GM23338 (cell line): ENCODE data around the gene ZNF532. TPM values are rescaled to one million over a fixed set of nuclear protein-coding genes. Genes with fewer than 3 reads are reported as not detected.

ENCODE experiments used
- ATAC-seq: fragments of 200-7000 bp; cut with Tn5 transposase; 3 replicates; pipeline ENCODE4 v1.9.1; 2020
- DNase-seq: peaks from one replicate; pipeline ENCODE4 v3.0.0-alpha.2; 2015; ENCODE audit warnings: low spot score
- H2AFZ ChIP-seq: fragments of 200-600 bp; sonication (generic); 2 replicates; pipeline ENCODE4 v1.8.0; 2016; ENCODE audit warnings: antibody characterized with exemption, mild to moderate bottlenecking, moderate library complexity
- H3F3A ChIP-seq: fragments of 200-600 bp; sonication (generic); replicated peaks from 2 replicates; pipeline ENCODE4 v1.8.0; 2017; ENCODE audit warnings: antibody characterized with exemption, mixed run types, low read depth
- H3K27ac ChIP-seq: fragments of 200-600 bp; sonication (generic); 2 replicates; pipeline ENCODE4 v1.6.1; 2016; ENCODE audit warnings: low read depth
- H3K27me3 ChIP-seq: fragments of 200-600 bp; sonication (generic); 2 replicates; pipeline ENCODE4 v1.8.0; 2016; ENCODE audit warnings: mild to moderate bottlenecking, mixed run types, moderate library complexity; ENCODE audit not compliant: insufficient read depth
- H3K36me3 ChIP-seq: fragments of 200-600 bp; sonication (generic); 2 replicates; pipeline ENCODE4 v1.8.0; 2016; ENCODE audit warnings: mild to moderate bottlenecking; ENCODE audit not compliant: insufficient read depth
- H3K4me1 ChIP-seq: fragments of 200-600 bp; sonication (generic); 2 replicates; pipeline ENCODE4 v1.8.0; 2016; ENCODE audit warnings: mild to moderate bottlenecking, moderate library complexity; ENCODE audit not compliant: insufficient read depth
- H3K4me2 ChIP-seq: fragments of 200-600 bp; sonication (generic); 2 replicates; pipeline ENCODE4 v1.7.1; 2017; ENCODE audit warnings: mixed run types
- H3K4me3 ChIP-seq: fragments of 200-600 bp; sonication (generic); 2 replicates; pipeline ENCODE4 v1.6.1; 2016; ENCODE audit warnings: mixed run types
- H3K79me2 ChIP-seq: fragments of 200-600 bp; sonication (generic); replicated peaks from 2 replicates; pipeline ENCODE4 v1.8.0; 2017; ENCODE audit warnings: mild to moderate bottlenecking; ENCODE audit not compliant: insufficient read depth
- H3K9me2 ChIP-seq: fragments of 200-600 bp; sonication (generic); 2 replicates; pipeline ENCODE4 v1.8.0; 2017; ENCODE audit not compliant: insufficient read depth
- H4K20me1 ChIP-seq: fragments of 200-600 bp; sonication (generic); replicated peaks from 2 replicates; pipeline ENCODE4 v1.8.0; 2017; ENCODE audit warnings: mild to moderate bottlenecking; ENCODE audit not compliant: insufficient read depth
- H3K27ac Mint-ChIP-seq: 2 replicates; pipeline ENCODE4 v1.8.0; 2020; ENCODE audit warnings: inconsistent platforms, mild to moderate bottlenecking, moderate library complexity, mixed read lengths
- H3K27me3 Mint-ChIP-seq: 3 replicates; pipeline ENCODE4 v1.8.0; 2022; ENCODE audit warnings: low read depth, mild to moderate bottlenecking, moderate library complexity, mixed read lengths, inconsistent platforms; ENCODE audit not compliant: insufficient read depth, poor library complexity
- H3K36me3 Mint-ChIP-seq: 3 replicates; pipeline ENCODE4 v1.8.0; 2021; ENCODE audit warnings: low read depth, mild to moderate bottlenecking, inconsistent platforms, moderate library complexity, mixed read lengths
- H3K4me1 Mint-ChIP-seq: 3 replicates; pipeline ENCODE4 v1.8.0; 2020; ENCODE audit warnings: mild to moderate bottlenecking, inconsistent platforms, mixed read lengths
- H3K4me3 Mint-ChIP-seq: 3 replicates; pipeline ENCODE4 v1.8.0; 2021; ENCODE audit warnings: moderate library complexity, mild to moderate bottlenecking, inconsistent platforms, mixed read lengths
- H3K9me3 Mint-ChIP-seq: 3 replicates; pipeline ENCODE4 v1.8.0; 2020; ENCODE audit warnings: moderate library complexity, mild to moderate bottlenecking, inconsistent platforms, mixed read lengths
- CREB1 ChIP-seq: fragments of 250-450 bp; sonication (Bioruptor Pico); IDR thresholded peaks from 2 replicates; pipeline ENCODE4 v1.5.0; 2020; ENCODE audit warnings: low read depth, mild to moderate bottlenecking, moderate library complexity
- NANOG ChIP-seq: IDR thresholded peaks from 2 replicates; pipeline ENCODE4 v1.6.1; 2016; ENCODE audit warnings: antibody characterized with exemption, borderline replicate concordance
- POLR2AphosphoS5 ChIP-seq: IDR thresholded peaks from 2 replicates; pipeline ENCODE4 v1.6.1; 2016; ENCODE audit warnings: antibody characterized with exemption, low read depth
- STAT1 ChIP-seq: IDR thresholded peaks from one replicate; pipeline ENCODE4 v1.6.1; 2016; ENCODE audit warnings: antibody characterized with exemption; ENCODE audit not compliant: unreplicated experiment
- ZNF114 ChIP-seq: fragments of 250-450 bp; sonication (Bioruptor Pico); IDR thresholded peaks from 2 replicates; pipeline ENCODE4 v1.5.0; 2020; ENCODE audit warnings: mild to moderate bottlenecking, moderate library complexity
- ZNF331 ChIP-seq: fragments of 250-450 bp; sonication (Bioruptor Pico); IDR thresholded peaks from 2 replicates; pipeline ENCODE4 v1.5.0; 2020; ENCODE audit warnings: low read depth, mild to moderate bottlenecking, moderate library complexity
- polyA plus RNA-seq: library from polyadenylated mRNA; unstranded; fragments of >200 nt; fragmentation: Nextera tagmentation; extraction: Ambion mirVana; gene quantifications from 2 replicates; pipeline ENCODE4 v1.2.1, GENCODE V29; 2016
- total RNA-seq: library from RNA; depleted of rRNA; stranded (reverse); fragments of >200 nt; shearing (Covaris generic); gene quantifications from 2 replicates; pipeline ENCODE4 v1.2.3, GENCODE V29; 2014
- TF ChIP-seq, protein P1 (sequence below): fragments of 250-450 bp; sonication (Bioruptor Pico); IDR thresholded peaks from 2 replicates; pipeline ENCODE4 v1.5.0; 2020; ENCODE audit warnings: mild to moderate bottlenecking, moderate library complexity
- TF ChIP-seq, protein P2 (sequence below): IDR thresholded peaks from one replicate; pipeline ENCODE4 v1.6.1; 2018; ENCODE audit warnings: antibody characterized with exemption; ENCODE audit not compliant: unreplicated experiment
- TF ChIP-seq, protein P3 (sequence below): IDR thresholded peaks from 2 replicates; pipeline ENCODE4 v1.6.1; 2016; ENCODE audit warnings: antibody characterized with exemption

The ZNF532 gene
- total and polyA plus RNA-seq, 2 experiments from 2014 or later = 51.5 to 225 TPM

DNA sequence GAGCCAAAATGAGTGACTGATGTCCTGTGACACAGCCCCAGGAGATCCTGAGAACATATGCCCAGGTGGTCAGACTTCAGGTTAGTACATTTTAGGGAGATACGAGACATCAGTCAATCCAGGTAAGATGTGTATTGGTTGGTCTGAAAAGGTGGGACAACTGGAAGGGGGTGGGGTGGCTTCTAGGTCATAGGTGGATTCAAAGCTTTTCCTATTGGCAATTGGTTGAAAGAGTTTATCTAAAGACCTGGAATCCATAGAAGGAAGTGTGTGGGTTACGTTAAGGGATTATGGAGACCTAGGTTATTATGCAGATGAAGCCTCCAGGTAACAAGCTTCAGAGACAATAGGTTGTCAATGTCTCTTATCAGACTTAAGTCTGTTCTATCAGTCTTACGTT lies 136.5 kb downstream of the ZNF532 start (continued):
- TF ChIP-seq, protein P1, sequence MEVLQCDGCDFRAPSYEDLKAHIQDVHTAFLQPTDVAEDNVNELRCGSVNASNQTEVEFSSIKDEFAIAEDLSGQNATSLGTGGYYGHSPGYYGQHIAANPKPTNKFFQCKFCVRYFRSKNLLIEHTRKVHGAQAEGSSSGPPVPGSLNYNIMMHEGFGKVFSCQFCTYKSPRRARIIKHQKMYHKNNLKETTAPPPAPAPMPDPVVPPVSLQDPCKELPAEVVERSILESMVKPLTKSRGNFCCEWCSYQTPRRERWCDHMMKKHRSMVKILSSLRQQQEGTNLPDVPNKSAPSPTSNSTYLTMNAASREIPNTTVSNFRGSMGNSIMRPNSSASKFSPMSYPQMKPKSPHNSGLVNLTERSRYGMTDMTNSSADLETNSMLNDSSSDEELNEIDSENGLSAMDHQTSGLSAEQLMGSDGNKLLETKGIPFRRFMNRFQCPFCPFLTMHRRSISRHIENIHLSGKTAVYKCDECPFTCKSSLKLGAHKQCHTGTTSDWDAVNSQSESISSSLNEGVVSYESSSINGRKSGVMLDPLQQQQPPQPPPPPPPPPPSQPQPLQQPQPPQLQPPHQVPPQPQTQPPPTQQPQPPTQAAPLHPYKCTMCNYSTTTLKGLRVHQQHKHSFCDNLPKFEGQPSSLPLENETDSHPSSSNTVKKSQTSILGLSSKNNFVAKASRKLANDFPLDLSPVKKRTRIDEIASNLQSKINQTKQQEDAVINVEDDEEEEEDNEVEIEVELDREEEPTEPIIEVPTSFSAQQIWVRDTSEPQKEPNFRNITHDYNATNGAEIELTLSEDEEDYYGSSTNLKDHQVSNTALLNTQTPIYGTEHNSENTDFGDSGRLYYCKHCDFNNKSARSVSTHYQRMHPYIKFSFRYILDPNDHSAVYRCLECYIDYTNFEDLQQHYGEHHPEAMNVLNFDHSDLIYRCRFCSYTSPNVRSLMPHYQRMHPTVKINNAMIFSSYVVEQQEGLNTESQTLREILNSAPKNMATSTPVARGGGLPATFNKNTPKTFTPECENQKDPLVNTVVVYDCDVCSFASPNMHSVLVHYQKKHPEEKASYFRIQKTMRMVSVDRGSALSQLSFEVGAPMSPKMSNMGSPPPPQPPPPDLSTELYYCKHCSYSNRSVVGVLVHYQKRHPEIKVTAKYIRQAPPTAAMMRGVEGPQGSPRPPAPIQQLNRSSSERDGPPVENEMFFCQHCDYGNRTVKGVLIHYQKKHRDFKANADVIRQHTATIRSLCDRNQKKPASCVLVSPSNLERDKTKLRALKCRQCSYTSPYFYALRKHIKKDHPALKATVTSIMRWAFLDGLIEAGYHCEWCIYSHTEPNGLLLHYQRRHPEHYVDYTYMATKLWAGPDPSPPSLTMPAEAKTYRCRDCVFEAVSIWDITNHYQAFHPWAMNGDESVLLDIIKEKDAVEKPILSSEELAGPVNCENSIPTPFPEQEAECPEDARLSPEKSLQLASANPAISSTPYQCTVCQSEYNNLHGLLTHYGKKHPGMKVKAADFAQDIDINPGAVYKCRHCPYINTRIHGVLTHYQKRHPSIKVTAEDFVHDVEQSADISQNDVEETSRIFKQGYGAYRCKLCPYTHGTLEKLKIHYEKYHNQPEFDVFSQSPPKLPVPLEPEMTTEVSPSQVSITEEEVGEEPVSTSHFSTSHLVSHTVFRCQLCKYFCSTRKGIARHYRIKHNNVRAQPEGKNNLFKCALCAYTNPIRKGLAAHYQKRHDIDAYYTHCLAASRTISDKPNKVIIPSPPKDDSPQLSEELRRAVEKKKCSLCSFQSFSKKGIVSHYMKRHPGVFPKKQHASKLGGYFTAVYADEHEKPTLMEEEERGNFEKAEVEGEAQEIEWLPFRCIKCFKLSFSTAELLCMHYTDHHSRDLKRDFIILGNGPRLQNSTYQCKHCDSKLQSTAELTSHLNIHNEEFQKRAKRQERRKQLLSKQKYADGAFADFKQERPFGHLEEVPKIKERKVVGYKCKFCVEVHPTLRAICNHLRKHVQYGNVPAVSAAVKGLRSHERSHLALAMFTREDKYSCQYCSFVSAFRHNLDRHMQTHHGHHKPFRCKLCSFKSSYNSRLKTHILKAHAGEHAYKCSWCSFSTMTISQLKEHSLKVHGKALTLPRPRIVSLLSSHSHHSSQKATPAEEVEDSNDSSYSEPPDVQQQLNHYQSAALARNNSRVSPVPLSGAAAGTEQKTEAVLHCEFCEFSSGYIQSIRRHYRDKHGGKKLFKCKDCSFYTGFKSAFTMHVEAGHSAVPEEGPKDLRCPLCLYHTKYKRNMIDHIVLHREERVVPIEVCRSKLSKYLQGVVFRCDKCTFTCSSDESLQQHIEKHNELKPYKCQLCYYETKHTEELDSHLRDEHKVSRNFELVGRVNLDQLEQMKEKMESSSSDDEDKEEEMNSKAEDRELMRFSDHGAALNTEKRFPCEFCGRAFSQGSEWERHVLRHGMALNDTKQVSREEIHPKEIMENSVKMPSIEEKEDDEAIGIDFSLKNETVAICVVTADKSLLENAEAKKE (CRISPR knock-in tag) = no peak
- TF ChIP-seq NANOG = no peak
- no peak for TF ChIP-seq CREB1 (CRISPR knock-in tag)
- TF ChIP-seq STAT1 = no peak
- no peak for TF ChIP-seq POLR2AphosphoS5

DNA sequence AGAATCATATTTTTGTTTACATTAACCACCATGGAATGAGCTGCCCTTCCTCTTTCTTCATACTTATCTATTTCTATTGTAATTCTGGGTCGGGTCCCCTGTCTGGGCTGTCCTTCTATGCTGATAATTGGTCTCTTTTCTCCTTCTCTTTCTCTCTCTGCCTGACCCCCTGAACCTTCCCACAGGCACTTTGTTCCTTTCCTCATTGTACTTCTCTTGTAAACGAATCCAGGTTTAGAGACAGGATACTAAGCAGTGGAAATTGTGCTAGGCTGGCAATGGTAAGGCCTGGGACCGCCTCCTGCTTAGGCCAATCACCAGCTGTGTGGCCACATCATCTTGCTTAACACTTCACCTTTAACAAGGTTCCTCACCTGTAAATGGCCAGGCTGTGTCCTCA lies 137.0 kb downstream of the ZNF532 start:
- Mint-ChIP-seq H3K36me3 (no peaks in the 10 kb centered on the region), H3K4me3 (no peak overlapping the region), H3K27ac (0 out of 2 replicates have a peak overlapping the region, but pooled peaks have one; percentile 11), H3K4me1 (peaks cover 34% of the 10 kb centered on the region), H3K27me3 (peaks cover 11% of the 10 kb centered on the region), H3K9me3 (peaks cover 6% of the 10 kb centered on the region)
- H3K27ac ChIP-seq = no peak overlapping the region
- no peaks in the 10 kb centered on the region for H3K27me3 ChIP-seq
- H3K4me3 ChIP-seq = no peak overlapping the region
- H3K4me2 ChIP-seq = no peak overlapping the region
- H2AFZ ChIP-seq = peak overlapping the region; percentile 57; the same call in 1 of the 2 replicates
- no peaks in the 10 kb centered on the region for H4K20me1 ChIP-seq
- peaks cover 2% of the 10 kb centered on the region; the same call in 1 of the 2 replicates for H3K9me2 ChIP-seq
- no peaks in the 10 kb centered on the region for H3K36me3 ChIP-seq
- H3K79me2 ChIP-seq = no peaks in the 10 kb centered on the region
- peaks cover 32% of the 10 kb centered on the region for H3K4me1 ChIP-seq
- H3F3A ChIP-seq = no peaks in the 10 kb centered on the region
- DNase-seq (no peak), ATAC-seq (peak; percentile 44)
- TF ChIP-seq ZNF114 (no peak), ZNF331 (no peak), NANOG (no peak)
- TF ChIP-seq, protein P2, sequence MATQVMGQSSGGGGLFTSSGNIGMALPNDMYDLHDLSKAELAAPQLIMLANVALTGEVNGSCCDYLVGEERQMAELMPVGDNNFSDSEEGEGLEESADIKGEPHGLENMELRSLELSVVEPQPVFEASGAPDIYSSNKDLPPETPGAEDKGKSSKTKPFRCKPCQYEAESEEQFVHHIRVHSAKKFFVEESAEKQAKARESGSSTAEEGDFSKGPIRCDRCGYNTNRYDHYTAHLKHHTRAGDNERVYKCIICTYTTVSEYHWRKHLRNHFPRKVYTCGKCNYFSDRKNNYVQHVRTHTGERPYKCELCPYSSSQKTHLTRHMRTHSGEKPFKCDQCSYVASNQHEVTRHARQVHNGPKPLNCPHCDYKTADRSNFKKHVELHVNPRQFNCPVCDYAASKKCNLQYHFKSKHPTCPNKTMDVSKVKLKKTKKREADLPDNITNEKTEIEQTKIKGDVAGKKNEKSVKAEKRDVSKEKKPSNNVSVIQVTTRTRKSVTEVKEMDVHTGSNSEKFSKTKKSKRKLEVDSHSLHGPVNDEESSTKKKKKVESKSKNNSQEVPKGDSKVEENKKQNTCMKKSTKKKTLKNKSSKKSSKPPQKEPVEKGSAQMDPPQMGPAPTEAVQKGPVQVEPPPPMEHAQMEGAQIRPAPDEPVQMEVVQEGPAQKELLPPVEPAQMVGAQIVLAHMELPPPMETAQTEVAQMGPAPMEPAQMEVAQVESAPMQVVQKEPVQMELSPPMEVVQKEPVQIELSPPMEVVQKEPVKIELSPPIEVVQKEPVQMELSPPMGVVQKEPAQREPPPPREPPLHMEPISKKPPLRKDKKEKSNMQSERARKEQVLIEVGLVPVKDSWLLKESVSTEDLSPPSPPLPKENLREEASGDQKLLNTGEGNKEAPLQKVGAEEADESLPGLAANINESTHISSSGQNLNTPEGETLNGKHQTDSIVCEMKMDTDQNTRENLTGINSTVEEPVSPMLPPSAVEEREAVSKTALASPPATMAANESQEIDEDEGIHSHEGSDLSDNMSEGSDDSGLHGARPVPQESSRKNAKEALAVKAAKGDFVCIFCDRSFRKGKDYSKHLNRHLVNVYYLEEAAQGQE = no peak
- TF ChIP-seq, protein P3, sequence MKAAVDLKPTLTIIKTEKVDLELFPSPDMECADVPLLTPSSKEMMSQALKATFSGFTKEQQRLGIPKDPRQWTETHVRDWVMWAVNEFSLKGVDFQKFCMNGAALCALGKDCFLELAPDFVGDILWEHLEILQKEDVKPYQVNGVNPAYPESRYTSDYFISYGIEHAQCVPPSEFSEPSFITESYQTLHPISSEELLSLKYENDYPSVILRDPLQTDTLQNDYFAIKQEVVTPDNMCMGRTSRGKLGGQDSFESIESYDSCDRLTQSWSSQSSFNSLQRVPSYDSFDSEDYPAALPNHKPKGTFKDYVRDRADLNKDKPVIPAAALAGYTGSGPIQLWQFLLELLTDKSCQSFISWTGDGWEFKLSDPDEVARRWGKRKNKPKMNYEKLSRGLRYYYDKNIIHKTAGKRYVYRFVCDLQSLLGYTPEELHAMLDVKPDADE = no peak
